ENCODE data around the gene ARHGAP18. TPM values are rescaled to one million over a fixed set of nuclear protein-coding genes. Genes with fewer than 3 reads are reported as not detected.

The ARHGAP18 gene
- total RNA-seq, 1 experiment from 2014 or later: 18.2 TPM

DNA sequence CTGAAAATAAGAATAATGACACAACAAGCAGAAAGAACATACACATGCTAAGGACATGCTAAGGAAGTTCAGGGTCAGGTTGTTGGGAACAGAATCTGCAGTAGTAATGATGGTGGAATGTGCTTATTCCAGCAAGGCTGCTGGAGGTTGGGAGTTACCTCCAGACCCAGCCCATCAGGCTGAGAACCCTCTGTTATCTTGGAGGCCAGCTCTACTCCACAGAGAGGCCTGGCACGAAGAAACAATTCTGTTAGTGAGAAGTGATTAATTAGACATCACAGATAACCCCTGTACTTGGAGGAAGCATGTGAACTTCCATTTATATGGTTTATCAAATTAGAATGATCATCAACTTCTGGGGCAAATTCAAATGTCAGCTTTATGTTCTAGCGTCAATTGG is 22.1 kb upstream of the ARHGAP18 start:
- in situ Hi-C loops (cut with HindIII; ENCODE audit: low pct_unique_long_range_greater_than_20kb, low sequenced_read_pairs): no loop called here
- DNase-seq (ENCODE audit: low read depth, low spot score): no peak

- in situ Hi-C loops (cut with HindIII; ENCODE audit: low pct_unique_long_range_greater_than_20kb, low sequenced_read_pairs): no loop called here
Measured at GRCh38 chr6:129731428-129731827, 21.5 kb upstream of the ARHGAP18 start.

GRCh38 chr6:129730477-129731165 is 20.6 kb upstream of the ARHGAP18 start:
- DNase-seq (ENCODE audit: low read depth, low spot score): peak; percentile 56
- in situ Hi-C loops (cut with HindIII; ENCODE audit: low pct_unique_long_range_greater_than_20kb, low sequenced_read_pairs): no loop called here

More at GRCh38 chr6:129731428-129731827, 21.5 kb upstream of the ARHGAP18 start:
- no peak for DNase-seq (ENCODE audit: low read depth, low spot score)

DNA sequence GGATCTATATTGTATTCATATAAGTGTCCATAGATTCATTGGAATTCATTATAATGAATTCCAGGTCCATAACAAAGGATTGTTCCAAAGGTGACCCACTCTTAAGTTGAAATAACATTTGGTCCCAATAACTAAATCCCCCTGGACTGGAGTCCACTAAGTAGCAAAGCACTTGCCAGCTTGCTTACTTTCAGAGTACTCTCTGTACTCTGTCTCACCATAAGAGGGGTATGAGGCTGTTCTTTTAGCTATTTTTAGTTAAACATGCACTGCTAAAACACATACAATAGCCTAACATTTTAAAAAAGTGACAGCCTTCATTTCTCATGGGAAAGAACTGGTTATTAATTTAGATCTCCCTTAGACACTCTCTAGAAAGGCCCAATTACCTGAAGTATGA is 16.7 kb upstream of the ARHGAP18 start:
- in situ Hi-C loops (cut with HindIII; ENCODE audit: low pct_unique_long_range_greater_than_20kb, low sequenced_read_pairs): no loop called here
- DNase-seq (ENCODE audit: low read depth, low spot score): no peak

DNA sequence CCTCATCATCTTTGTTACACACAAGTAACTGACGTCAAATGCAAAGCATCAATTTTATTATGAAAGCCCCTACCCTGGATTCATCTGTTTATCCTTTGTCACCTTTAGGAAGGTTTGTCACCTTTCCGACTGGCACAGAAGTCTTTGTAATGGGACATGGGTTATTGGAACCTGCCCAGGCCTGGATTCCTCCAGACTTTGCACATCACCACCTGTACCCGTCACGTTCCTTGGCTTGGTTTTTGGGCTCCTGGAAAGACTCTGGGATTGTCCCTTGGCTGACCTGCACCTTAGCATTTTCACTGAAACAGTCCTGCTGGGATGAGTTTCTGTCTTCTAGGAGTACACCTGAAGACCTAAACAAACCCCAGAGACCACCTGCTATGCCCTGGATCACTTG is 15.4 kb upstream of the ARHGAP18 start:
- no peak for DNase-seq (ENCODE audit: low read depth, low spot score)
- in situ Hi-C loops (cut with HindIII; ENCODE audit: low pct_unique_long_range_greater_than_20kb, low sequenced_read_pairs): no loop called here

- in situ Hi-C loops (cut with HindIII; ENCODE audit: low pct_unique_long_range_greater_than_20kb, low sequenced_read_pairs): no loop called here
Measured at GRCh38 chr6:129719692-129720091, 9.7 kb upstream of the ARHGAP18 start.

GRCh38 chr6:129717277-129717676 is 7.3 kb upstream of the ARHGAP18 start:
- in situ Hi-C loops (cut with HindIII; ENCODE audit: low pct_unique_long_range_greater_than_20kb, low sequenced_read_pairs): no loop called here
- DNase-seq (ENCODE audit: low read depth, low spot score): no peak

More at GRCh38 chr6:129719692-129720091, 9.7 kb upstream of the ARHGAP18 start:
- no peak for DNase-seq (ENCODE audit: low read depth, low spot score)

DNA sequence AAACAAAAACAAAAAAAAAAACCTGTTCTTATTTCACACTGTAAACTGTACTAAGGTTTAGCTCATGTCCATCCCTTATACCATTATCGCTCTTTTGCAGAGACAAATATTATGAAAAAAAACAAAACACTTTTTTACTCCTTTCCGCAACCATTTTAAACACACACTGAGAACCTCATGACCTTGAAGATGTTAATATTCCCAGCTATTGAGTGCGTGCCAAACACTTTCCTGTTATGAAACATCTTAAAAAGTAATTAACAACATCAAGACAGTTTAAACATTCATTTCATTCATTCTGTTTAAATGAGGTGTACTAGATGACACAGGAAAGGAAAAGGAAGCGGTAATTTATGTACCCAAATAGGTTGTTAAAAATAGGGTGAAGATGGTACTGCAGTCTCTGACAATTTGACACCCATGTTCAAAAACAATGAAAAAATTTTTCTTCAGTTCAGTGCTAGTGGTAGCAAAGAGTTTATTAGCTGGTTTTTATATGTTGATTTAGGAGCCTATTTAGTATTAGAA is 3.9 kb upstream of the ARHGAP18 start:
- in situ Hi-C loops (cut with HindIII; ENCODE audit: low pct_unique_long_range_greater_than_20kb, low sequenced_read_pairs): no loop called here
- DNase-seq (ENCODE audit: low read depth, low spot score): no peak

DNA sequence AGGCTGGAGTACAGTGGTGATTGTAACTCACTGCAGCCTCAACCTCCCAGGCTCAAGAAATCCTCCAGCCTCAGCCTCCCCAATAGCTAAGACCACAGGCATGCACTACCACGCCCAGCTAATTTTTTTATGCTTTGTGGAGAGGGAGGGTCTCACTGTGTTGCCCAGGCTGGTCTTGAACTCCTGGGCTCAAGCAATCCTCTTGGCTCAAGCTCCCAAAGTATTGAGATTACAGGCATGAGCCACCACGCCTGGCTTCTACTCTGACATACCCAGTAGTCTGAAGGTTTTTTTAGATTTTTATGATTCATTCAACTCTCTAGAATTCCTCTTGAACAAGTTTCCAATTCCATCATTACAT is 1.3 kb upstream of the ARHGAP18 start:
- in situ Hi-C loops (cut with HindIII; ENCODE audit: low pct_unique_long_range_greater_than_20kb, low sequenced_read_pairs): no loop called here
- DNase-seq (ENCODE audit: low read depth, low spot score): no peak

DNA sequence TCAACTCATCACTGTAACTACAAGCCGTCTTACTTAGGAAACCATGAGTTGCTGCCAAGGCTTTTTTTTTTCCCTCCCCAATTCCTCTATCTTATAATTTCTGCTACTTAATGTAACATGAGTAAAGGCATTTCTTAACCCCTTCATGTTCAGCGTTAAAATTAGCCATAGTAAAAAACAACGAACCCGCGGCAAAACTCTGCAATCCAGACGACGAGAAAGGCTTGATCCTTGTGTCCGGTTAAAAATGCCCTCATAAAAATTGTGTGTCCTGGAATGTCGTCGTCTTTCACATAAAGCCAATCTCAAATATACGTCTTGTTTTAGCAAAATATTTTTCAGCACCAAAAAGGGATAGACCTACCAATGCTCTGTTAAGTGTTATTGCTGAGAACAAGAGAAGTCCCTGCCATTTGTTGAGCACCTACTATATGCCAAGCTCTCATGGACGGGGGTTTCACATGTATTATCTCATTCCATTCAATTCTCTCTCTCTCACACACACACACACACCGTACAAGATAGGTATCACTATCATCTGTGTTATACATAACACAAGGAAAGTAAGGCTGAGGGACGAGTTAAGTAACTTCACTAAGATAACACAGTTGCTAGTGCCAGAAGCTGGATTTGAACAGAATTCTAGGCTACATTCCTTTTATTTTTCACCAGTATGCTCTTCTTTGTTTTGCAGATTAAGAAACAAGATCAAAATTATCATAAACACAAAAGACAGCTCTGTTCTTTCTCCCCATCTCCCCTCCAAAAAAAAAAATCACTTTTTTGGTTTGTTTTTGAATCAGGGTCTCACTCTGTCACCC is 683 bp upstream of the ARHGAP18 start:
- DNase-seq (ENCODE audit: low read depth, low spot score): no peak
- in situ Hi-C loops (cut with HindIII; ENCODE audit: low pct_unique_long_range_greater_than_20kb, low sequenced_read_pairs): no loop called here

DNA sequence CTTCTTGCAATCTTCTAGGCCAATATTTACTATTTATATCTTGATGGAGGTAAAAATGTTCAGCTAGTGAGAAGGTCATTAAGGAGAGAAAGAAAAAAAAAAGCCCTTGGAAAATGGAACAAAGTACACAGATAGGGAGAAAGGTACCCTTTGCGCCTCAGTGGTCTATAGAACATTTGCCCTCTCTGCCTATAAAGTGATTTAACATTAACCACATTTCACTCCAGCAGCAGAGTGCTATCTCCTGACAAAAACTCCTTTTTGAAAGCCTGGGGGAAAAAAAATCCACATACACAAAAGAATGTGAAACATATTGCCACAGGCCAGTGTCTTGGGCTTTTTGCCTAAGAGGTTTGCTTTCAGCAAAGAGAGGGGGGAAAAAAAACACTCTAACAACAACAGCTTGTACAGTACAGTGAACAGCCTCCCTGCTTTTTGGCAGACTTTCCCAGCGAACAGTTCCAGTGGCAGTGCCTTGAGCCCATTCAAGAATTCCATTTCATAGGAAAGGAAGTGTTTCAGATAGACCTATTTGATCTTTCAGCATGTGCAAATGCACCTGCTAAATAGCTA is 695 bp downstream of the ARHGAP18 start:
- DNase-seq (ENCODE audit: low read depth, low spot score): peak; percentile 43
- in situ Hi-C loops (cut with HindIII; ENCODE audit: low pct_unique_long_range_greater_than_20kb, low sequenced_read_pairs): no loop called here

DNA sequence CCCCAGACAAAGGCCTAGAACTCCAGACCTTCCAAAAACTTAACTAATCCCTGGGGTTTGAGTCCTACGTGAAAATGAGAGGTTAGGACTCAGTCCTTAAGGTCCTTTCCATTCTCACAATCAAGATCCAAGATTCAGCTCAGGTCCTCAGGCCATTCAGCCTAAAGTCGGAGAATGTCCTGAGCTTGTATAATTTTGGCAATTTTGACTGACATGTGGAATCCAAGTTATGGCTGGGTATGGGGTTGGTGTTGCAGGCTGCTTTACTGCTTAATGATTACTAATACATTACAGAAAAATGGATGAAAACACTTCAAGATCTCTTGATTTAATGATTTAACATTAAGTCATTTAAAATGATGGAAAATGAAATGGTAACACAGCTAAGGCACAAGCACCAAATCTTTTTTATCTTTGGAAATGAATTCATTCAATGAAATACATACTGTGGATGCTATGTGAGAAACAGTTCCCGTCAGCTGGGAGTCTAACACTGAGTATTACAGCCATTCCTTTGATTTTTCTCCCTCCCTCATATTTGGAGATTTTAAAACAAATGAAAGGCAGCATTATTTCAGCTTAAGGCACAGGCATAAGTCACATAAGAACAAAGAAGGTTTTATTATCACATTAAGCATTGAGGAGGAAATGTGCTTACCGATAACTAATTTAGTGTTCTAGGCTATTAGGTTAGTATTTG is 1.3 kb downstream of the ARHGAP18 start:
- peak; percentile 57 for DNase-seq (ENCODE audit: low read depth, low spot score)
- in situ Hi-C loops (cut with HindIII; ENCODE audit: low pct_unique_long_range_greater_than_20kb, low sequenced_read_pairs): no loop called here

DNA sequence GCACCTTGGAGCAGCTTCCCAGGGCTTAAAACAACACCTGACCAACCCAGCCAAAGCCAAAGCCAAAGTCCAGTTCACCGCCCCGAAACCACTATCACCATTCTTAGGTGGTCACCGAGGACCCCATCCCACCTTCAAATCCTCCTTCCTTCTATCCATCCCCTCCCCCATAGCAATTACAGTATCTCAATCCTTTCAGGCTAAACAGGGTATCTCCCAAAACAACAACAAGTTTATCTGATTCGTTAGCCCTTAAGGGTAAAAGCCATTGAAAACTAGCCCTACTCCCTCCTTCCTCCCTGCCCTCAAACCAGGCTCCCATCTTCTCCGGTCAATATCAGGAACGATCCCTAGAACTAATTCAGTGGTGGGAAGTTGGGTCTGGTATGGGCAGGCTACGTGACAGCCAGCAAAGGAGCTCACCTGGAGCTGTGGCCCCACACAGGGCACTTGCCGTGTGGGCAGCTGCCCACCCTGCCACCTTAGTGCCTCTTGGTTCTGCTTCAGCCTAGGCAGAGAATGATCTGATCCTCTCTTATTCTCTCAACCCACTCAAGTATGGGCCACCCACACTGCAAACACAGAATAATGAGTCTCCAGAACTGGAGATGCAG is 2.0 kb downstream of the ARHGAP18 start:
- no peak for DNase-seq (ENCODE audit: low read depth, low spot score)
- in situ Hi-C loops (cut with HindIII; ENCODE audit: low pct_unique_long_range_greater_than_20kb, low sequenced_read_pairs): no loop called here

DNA sequence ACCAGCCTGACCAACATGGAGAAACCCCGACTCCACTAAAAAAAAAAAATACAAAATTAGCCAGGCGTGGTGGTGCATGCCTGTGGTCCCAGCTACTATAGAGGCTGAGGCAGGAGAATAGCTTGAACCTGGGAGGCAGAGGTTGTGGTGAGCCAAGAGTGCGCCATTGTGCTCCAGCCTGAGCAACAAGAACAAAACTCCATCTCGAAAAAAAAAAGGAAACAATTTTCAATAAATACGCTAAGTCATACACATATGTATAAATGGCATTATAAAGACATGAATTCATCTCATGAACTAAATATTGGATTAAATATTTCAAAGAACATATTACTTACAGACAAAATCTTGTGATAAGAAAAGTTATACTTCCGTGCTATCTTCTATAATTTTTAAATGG is 2.9 kb downstream of the ARHGAP18 start:
- no peak for DNase-seq (ENCODE audit: low read depth, low spot score)
- in situ Hi-C loops (cut with HindIII; ENCODE audit: low pct_unique_long_range_greater_than_20kb, low sequenced_read_pairs): no loop called here

- in situ Hi-C loops (cut with HindIII; ENCODE audit: low pct_unique_long_range_greater_than_20kb, low sequenced_read_pairs): no loop called here
Measured at GRCh38 chr6:129705212-129705611, 4.8 kb downstream of the ARHGAP18 start.

GRCh38 chr6:129704708-129705107 is 5.3 kb downstream of the ARHGAP18 start:
- in situ Hi-C loops (cut with HindIII; ENCODE audit: low pct_unique_long_range_greater_than_20kb, low sequenced_read_pairs): no loop called here
- no peak for DNase-seq (ENCODE audit: low read depth, low spot score)

More at GRCh38 chr6:129705212-129705611, 4.8 kb downstream of the ARHGAP18 start:
- no peak for DNase-seq (ENCODE audit: low read depth, low spot score)

DNA sequence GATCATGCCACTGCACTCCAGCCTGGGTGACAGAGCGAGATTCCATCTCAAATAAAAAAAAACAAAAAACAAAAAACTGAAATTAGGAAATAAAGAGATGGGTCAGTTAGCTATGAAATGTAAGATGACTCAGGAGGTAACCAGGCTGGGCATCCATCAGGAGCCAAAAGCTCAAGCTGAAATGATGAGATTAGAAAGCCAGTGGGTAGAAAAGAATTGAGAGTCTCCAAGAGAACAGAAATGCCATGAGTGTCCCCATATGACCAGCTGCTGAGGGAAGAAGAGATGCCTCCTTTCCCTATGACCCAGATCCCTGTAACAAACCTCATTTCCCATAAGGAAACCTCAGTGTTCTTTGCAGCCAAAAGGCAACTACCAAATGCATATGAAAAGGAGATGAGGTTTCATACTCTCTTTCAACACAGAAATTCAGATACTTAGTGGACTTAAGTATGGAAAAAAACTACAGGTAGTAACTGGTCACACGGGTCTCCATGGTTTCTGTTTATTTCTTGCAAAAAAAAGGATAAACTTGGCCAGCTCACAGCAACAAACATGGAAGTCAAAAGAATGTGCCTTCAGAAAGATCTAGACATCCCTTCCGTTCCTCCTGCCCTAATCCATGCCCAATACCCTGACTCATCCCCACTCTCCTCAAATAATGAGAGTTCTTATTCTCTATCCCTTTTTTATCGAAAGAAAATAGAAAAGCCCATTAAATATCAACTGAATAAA is 8.1 kb downstream of the ARHGAP18 start:
- in situ Hi-C loops (cut with HindIII; ENCODE audit: low pct_unique_long_range_greater_than_20kb, low sequenced_read_pairs): no loop called here
- DNase-seq (ENCODE audit: low read depth, low spot score): no peak
